T-helper 22 cell (primary cell): Measurements from ENCODE around the gene PRKN.

Source experiments
- DNase-seq: peaks from one replicate; pipeline ENCODE4 v3.0.0-alpha.2; 2020; ENCODE audit warnings: low read depth

The PRKN gene

GRCh38 chr6:162053084-162053483 lies 674.5 kb downstream of the PRKN start:
- no peak for DNase-seq

GRCh38 chr6:162050579-162050978 lies 677.0 kb downstream of the PRKN start:
- no peak for DNase-seq

GRCh38 chr6:162046324-162046723 lies 681.2 kb downstream of the PRKN start:
- no peak for DNase-seq

GRCh38 chr6:162032620-162033019 lies 694.9 kb downstream of the PRKN start:
- no peak for DNase-seq

GRCh38 chr6:162029873-162030576 lies 697.5 kb downstream of the PRKN start:
- DNase-seq = no peak

GRCh38 chr6:162026843-162027242 lies 700.7 kb downstream of the PRKN start:
- DNase-seq = no peak

- DNase-seq = no peak
Measured at GRCh38 chr6:162026031-162026430, 701.5 kb downstream of the PRKN start.

- DNase-seq = no peak
Measured at GRCh38 chr6:162019349-162019748, 708.2 kb downstream of the PRKN start.

- DNase-seq = no peak
Measured at GRCh38 chr6:162017536-162017935, 710.0 kb downstream of the PRKN start.

GRCh38 chr6:162014069-162014811 lies 713.3 kb downstream of the PRKN start:
- no peak for DNase-seq

- no peak for DNase-seq
Measured at GRCh38 chr6:162005372-162005771, 722.2 kb downstream of the PRKN start.

GRCh38 chr6:161996783-161997182 lies 730.8 kb downstream of the PRKN start:
- no peak for DNase-seq

GRCh38 chr6:161985876-161986423 lies 741.6 kb downstream of the PRKN start:
- DNase-seq = no peak

GRCh38 chr6:161984713-161985112 lies 742.9 kb downstream of the PRKN start:
- no peak for DNase-seq

GRCh38 chr6:161976553-161976952 lies 751.0 kb downstream of the PRKN start:
- DNase-seq = no peak

GRCh38 chr6:161973064-161973463 lies 754.5 kb downstream of the PRKN start:
- DNase-seq = no peak

GRCh38 chr6:161971043-161971442 lies 756.5 kb downstream of the PRKN start:
- DNase-seq = no peak

- DNase-seq = no peak
Measured at GRCh38 chr6:161963634-161964234, 763.8 kb downstream of the PRKN start.

GRCh38 chr6:161963181-161963580 lies 764.4 kb downstream of the PRKN start:
- DNase-seq = no peak

- no peak for DNase-seq
Measured at GRCh38 chr6:161961796-161962195, 765.8 kb downstream of the PRKN start.

GRCh38 chr6:161961046-161961445 lies 766.5 kb downstream of the PRKN start:
- no peak for DNase-seq

GRCh38 chr6:161959072-161959471 lies 768.5 kb downstream of the PRKN start:
- DNase-seq = no peak

GRCh38 chr6:161956082-161956481 lies 771.5 kb downstream of the PRKN start:
- DNase-seq = no peak
